Erythroblast (primary cell): ENCODE data around the gene NDP.

ENCODE experiments used
- DNase-seq, 2 experiments: peaks; one replicate each; lab custom pipeline; 2025; lab: John Stamatoyannopoulos, UW
- GATA1 ChIP-seq: IDR thresholded peaks from 2 replicates; pipeline ENCODE4 v1.6.1; 2011; ENCODE audit warnings: low read depth, mild to moderate bottlenecking, control low read depth, low read length, moderate library complexity
- POLR2A ChIP-seq: IDR thresholded peaks from 2 replicates; pipeline ENCODE4 v1.6.1; 2011; ENCODE audit warnings: mild to moderate bottlenecking, low read length

Gene NDP

DNA sequence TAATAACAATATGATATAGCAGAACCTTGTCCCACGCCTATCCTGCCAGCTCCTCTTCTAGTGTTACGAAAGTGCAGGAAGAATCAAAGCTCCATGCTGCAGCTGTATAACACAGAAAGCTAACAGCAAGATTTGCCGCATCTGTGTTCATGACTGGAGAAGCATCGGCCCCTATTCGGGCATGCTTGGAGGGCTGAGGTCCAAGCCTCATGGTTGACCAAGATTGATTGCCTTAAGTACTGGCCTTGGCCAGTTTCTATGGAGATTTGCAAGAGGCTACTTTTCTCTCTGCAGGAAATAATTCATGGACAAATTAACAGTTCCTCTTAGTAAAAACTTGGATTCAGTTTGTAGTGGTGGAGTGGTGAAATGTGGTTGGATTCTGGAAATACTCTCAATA is 12.9 kb upstream of the NDP start:
- no peak for TF ChIP-seq POLR2A
- no peak for TF ChIP-seq GATA1
- DNase-seq, result no peak

DNA sequence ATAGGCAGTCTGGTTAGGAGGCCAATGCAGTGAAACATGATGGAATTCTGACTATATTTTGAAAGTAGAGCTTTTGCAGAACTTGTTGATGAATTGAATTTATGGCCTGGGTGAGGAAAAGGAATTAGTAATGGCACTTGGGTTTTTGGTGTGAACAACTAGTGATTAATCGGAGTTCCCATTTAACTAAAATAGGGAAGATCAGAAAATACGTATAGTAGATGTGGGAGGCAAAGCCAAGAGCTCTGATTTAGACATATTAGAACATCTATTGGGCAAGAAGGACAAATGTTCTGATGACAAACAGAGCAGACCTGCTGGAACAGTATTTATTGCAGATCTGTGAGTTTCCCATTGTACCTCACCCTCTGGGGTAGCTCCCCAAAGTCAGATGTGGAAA is 12.3 kb upstream of the NDP start:
- no peak for TF ChIP-seq GATA1
- no peak for TF ChIP-seq POLR2A
- DNase-seq, result no peak

DNA sequence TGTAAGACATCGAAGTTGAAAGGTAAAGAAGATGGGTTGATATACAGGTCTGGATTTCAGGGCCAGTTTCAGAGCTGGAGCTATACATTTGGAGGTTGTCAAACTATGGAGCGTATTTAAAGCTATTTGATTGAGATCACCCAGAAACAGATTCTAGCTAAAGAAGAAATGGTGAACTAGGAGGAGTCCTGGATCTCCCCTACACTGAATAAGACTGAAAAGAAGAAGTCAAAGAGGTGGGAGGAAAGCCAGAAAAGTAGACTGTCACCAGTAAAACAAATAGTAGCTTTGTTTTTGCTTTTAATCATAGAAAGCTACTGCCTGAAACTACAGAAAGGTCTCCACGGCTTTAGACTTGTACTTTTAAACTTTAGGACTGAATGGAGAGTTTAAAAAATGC is 5.0 kb upstream of the NDP start:
- no peak for DNase-seq
- no peak for TF ChIP-seq POLR2A
- TF ChIP-seq GATA1, result no peak

DNA sequence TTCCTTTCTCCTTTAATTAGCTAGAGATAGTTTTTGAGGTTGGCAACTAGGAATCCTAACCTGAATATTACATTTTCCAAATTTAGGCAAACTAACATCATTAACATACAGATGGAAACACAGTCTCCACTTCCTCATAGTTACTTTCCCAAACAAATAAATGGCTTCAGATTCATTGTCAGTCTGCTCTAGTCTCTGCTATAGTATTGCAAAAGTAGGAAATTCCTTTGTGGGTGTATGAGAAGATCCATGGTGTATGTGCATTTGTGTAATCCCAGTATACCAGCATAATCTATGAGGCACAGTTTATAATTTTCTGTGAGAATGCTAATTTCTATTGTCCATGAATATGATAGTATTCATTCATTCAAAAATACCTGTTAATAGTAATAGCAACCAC is 3.0 kb upstream of the NDP start:
- no peak for TF ChIP-seq GATA1
- TF ChIP-seq POLR2A, result no peak
- DNase-seq, result no peak

DNA sequence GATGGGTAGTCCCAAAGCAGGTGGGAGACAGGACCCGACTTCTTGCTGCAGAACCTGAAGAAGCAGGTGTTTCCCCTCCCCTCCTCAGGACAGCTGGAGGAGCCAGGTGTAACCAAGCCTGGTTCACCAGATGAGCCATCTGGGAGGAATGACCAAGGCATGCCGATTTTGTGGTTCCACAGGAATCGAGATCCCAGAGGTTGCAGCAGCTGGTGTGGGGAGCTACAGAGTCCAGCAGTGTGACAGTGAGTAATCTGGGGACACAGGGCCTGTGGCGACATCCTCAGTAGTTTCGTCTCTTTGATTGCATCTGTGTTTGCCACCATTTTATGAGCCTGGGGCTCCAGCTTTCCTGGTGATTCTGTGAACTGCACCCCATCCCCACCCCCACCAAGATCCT is 2.6 kb upstream of the NDP start:
- TF ChIP-seq GATA1 (no peak), POLR2A (no peak)
- DNase-seq, result no peak

DNA sequence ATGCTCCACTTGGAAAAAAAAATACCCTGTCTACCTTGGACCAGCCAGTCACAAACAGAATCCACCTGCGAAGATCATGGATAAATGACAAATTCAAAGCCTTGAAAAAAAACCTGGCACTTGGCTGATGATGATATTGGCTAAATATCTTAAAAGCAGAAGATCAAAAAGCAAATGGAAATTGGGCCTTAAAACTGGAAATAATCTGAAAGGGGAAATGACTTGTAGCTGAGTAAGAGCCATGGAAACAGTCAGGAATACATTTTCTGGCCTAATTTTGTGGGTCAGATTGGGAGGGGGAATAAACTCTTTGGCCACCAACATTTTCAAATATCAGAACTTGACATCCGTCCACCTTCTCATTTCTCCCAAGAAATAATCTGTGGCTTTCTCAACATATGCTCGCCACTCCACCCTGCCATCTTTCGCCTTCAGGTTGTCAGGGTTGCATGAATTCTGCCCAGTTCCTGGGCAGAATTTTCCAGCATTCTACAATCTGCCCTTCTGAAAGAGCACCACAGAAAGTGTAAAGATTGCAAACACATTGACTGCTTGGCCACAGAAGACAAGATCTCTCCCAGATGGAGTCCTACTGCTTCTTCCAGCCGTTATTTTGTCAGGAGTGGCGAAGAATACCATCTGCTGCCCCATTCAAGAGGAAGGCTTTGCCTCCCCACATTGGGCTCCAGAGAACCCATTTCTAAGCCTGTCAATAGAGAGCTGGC is 1.7 kb upstream of the NDP start:
- TF ChIP-seq GATA1, result no peak
- no peak for TF ChIP-seq POLR2A
- no peak for DNase-seq

DNA sequence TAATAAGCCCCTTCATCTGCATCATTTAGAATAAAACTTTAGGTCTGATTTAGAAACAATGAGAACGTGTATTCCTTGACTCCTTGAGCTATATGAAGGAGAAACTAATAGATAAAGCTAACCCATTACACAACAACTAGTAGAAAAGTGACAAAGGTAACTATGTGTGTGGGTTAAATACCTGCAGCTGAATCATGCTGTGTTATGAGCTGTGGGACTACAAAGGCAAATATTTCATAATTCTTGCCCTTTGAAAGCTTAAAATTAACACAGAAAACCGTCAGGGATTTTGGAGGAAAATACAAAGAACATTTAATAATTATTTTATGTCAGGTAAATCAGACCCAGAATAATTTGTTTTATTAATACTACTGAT is 898 bp upstream of the NDP start:
- no peak for DNase-seq

DNA sequence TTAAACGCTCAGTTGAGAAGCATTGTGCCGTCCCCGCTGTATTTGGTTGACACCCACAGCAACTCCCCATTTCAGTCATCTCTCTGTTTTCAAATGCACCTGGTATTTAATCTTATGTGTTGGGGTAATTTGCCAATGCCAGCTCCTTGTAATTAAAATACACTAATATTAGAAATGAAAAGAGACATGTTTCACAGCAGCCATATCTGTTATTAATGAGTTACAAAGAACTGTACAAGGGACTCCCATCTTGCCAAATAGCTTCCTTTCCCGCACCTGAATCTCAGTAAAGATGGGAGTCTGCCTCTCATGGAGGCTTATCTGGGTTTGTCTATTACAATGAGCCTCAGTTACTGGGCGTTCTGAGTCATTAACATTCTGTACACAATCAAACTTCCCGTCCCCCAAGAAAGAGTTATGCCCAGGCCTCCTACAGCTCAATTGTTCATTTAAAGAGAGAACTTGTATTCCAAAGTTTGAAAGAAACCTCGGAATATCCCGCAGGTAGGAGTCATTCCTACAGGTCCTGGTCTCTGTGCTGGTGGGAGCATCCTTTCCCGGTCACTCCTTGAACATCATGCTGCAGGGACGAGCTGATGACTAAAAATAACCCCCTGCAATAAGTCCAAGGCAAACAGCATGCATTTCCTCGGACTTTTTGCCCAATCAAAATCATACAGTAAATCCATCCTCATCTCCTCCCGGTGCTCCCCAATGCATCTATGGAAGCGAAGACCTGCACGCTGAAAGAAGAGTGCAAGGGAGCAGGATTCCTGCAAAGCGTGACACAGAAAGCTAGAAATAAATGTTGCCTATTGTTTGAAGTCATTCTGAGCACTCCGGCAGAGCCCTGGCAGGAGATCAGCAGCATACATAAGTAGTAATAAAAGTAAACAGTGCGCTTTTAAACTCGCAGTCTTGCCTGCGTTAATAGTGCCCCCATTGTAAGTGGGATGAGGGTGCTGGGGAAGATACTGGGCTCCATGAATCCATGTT is 926 bp downstream of the NDP start:
- TF ChIP-seq POLR2A (no peak), GATA1 (no peak)
- no peak for DNase-seq

More for the DNA sequence above, 898 bp upstream of the NDP start:
- no peak for TF ChIP-seq POLR2A
- TF ChIP-seq GATA1, result no peak

DNA sequence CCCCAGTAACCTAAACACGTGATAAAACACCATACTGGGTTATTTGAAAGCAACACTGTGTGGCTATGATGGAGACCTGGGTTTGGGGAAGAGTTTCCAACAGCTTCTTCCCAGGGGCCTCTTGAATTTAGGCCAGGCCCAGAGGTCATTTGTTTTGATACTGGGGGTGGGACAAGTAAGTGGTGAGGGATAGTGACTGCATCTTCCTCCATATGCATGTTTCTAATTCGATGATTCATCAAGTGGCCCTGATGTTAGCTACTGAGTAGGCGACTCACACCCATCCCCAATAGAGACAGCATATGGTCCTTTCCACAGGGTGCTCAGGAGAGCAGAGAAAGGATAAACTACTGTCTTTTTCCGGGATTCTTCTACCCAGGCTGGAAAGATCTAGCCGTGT is 2.7 kb downstream of the NDP start:
- no peak for DNase-seq
- TF ChIP-seq POLR2A, result no peak
- TF ChIP-seq GATA1, result no peak

DNA sequence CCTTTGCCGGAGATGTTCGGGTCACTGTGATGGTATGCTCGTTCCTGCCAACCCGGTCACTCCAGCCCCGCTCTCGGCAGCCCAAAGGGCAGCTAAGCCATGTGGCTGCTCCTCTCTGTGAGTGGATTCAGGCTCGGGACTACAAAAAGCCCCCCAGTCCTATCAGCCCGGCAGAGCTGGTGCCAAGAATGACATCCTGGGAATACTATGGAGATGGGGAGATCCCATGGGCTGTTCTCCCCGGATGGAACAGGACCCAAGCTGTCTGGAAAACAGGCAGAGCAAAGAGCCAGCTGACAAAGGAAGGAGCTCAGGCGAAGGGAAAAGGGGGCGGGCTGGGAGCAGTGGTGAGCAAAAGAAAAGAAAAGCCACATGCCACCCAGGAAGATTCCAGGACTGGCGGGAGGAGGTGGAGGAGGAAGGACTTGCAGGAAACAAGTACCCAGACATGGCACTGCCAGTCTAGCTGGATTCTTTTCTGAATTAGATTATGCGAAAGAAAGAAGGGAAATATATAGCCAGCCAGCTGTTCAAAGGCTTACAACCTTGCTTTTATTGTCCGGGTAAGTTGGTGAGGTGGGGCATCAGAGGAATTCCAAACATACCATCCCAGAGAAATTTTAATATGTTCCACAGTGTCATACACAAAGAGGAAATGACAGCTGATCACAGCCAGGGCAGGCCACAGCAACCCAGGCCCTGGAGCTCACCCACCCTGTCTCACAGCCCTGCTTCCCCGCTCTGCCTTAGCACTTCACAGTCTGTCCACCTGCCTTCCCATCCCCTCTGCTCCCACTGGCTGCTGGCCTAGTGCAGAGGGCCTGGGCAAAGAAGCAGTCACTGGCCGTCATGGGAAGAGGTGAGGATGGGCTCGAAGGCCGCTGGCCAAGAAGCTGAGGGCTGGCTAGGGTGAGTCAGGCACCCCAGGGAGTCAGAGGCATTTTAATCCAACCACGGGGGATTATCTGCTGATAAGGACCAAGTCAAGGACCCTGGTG is 3.4 kb downstream of the NDP start:
- TF ChIP-seq POLR2A (no peak), GATA1 (no peak)
- no peak for DNase-seq

DNA sequence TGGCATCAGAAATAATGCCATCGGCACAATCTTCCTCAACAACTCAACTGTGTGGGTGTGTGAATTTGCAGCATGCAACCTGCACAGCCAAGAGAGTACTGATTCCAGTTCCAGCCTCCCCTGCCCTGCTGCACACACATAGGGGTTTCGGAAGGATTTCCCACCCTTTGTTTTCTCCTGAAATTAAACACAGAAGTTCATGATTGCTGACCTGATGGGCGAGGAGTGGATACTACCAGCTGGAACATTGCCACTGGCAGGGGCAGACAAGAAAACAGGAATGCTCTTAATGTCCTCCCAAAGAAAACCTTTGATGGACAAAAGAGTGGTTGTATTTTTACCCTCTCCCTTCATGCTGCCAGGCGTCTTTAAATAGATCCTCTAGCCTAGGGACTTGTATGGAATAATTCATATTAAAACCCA is 4.8 kb downstream of the NDP start:
- no peak for DNase-seq
- no peak for TF ChIP-seq POLR2A
- TF ChIP-seq GATA1, result no peak

DNA sequence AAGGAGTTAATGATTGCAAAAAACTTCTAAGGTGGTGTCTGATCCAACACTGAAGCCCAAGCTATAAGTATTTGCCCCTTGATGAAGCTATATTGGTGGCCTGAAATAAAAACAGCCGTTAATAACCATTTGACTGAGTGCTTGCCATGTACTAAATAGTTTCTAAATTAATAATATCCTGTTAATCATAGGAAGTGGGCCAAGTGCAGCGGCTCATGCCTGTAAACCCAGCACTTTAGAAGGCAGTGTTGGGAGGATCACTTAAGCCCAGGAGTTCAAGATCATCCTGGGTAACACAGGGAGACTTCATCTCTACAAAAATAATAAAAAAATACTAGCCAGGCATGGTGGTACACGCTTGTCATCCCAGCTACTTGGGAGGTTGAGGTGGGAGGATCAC is 8.3 kb downstream of the NDP start:
- no peak for DNase-seq
- TF ChIP-seq POLR2A (no peak), GATA1 (no peak)

DNA sequence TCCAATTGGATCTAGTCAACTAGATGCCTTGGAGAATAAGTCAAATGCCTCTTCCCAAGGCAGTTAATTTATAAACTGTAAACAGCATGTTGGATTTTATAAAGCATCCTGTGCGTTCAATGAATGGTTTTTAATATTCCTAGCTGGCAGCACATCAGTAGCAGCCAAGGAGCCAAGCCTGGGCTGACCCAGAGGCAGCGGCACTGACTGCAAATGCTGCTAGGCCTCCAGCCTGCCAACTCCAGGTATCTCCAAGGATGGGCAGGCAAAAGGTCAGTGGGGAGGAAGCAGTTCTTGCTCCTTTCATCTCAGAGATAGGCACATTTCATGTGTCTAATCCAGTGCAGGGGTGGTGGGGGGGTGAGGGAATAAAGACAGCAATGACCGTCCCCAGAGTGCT is 9.5 kb downstream of the NDP start:
- no peak for TF ChIP-seq POLR2A
- TF ChIP-seq GATA1, result no peak
- DNase-seq, result no peak
